IPS-20b (cell line): ENCODE measurements around the gene ABCA8.

Source experiments
- H3K27ac ChIP-seq: one replicate; pipeline ENCODE4 v1.5.1; 2013; ENCODE audit warnings: low read length
- H3K27me3 ChIP-seq: 2 replicates; pipeline ENCODE4 v1.6.1; 2013; ENCODE audit warnings: mild to moderate bottlenecking, low read length, inconsistent platforms; ENCODE audit not compliant: insufficient read depth
- H3K36me3 ChIP-seq: 2 replicates; pipeline ENCODE4 v1.6.1; 2013; ENCODE audit warnings: low read depth, mild to moderate bottlenecking, inconsistent platforms, low read length, moderate library complexity; ENCODE audit not compliant: insufficient read depth
- H3K4me1 ChIP-seq: 2 replicates; pipeline ENCODE4 v1.6.1; 2013; ENCODE audit warnings: mild to moderate bottlenecking, control low read depth, inconsistent platforms, low read length, moderate library complexity; ENCODE audit not compliant: insufficient read depth
- H3K4me3 ChIP-seq: 2 replicates; pipeline ENCODE4 v1.5.1; 2013; ENCODE audit warnings: mild to moderate bottlenecking, low read length, inconsistent platforms
- H3K9ac ChIP-seq: 2 replicates; pipeline ENCODE4 v1.6.1; 2013; ENCODE audit warnings: low read depth, mild to moderate bottlenecking, inconsistent platforms, low read length, moderate library complexity
- H3K9me3 ChIP-seq: 2 replicates; pipeline ENCODE4 v1.6.1; 2013; ENCODE audit warnings: mild to moderate bottlenecking, low read depth, low read length, inconsistent platforms; ENCODE audit not compliant: insufficient read depth

ABCA8 gene

GRCh38 chr17:68937890-68938514 lies 17.2 kb downstream of the ABCA8 start:
- no peaks in the 10 kb centered on the region for H3K36me3 ChIP-seq
- H3K9ac ChIP-seq: no peak overlapping the region
- no peak overlapping the region for H3K27ac ChIP-seq
- H3K4me3 ChIP-seq: no peak overlapping the region
- H3K27me3 ChIP-seq: no peaks in the 10 kb centered on the region
- no peaks in the 10 kb centered on the region for H3K4me1 ChIP-seq
- H3K9me3 ChIP-seq: no peaks in the 10 kb centered on the region

- Histone ChIP-seq H3K9me3 (no peaks in the 10 kb centered on the region), H3K9ac (no peak overlapping the region), H3K4me1 (no peaks in the 10 kb centered on the region), H3K27me3 (no peaks in the 10 kb centered on the region), H3K4me3 (no peak overlapping the region), H3K36me3 (no peaks in the 10 kb centered on the region), H3K27ac (no peak overlapping the region)
Observed at GRCh38 chr17:68927516-68927915, 27.7 kb downstream of the ABCA8 start.

GRCh38 chr17:68924793-68925720 lies 30.1 kb downstream of the ABCA8 start:
- no peak overlapping the region for H3K9ac ChIP-seq
- H3K4me1 ChIP-seq: no peaks in the 10 kb centered on the region
- no peaks in the 10 kb centered on the region for H3K27me3 ChIP-seq
- no peak overlapping the region for H3K4me3 ChIP-seq
- no peaks in the 10 kb centered on the region for H3K9me3 ChIP-seq
- H3K36me3 ChIP-seq: no peaks in the 10 kb centered on the region
- H3K27ac ChIP-seq: no peak overlapping the region

GRCh38 chr17:68910789-68911431 lies 44.3 kb downstream of the ABCA8 start:
- no peaks in the 10 kb centered on the region for H3K27me3 ChIP-seq
- H3K4me1 ChIP-seq: no peaks in the 10 kb centered on the region
- H3K27ac ChIP-seq: no peak overlapping the region
- no peak overlapping the region for H3K9ac ChIP-seq
- no peaks in the 10 kb centered on the region for H3K36me3 ChIP-seq
- H3K4me3 ChIP-seq: no peak overlapping the region
- no peaks in the 10 kb centered on the region; the same call in 1 of the 2 replicates for H3K9me3 ChIP-seq

- no peak overlapping the region for H3K27ac ChIP-seq
- no peak overlapping the region for H3K4me3 ChIP-seq
- no peaks in the 10 kb centered on the region for H3K4me1 ChIP-seq
Observed at GRCh38 chr17:68910251-68910705, 44.9 kb downstream of the ABCA8 start.

GRCh38 chr17:68909066-68909465 lies 46.1 kb downstream of the ABCA8 start:
- Histone ChIP-seq H3K4me1 (no peaks in the 10 kb centered on the region), H3K9me3 (no peaks in the 10 kb centered on the region; the same call in 1 of the 2 replicates), H3K27me3 (no peaks in the 10 kb centered on the region), H3K27ac (no peak overlapping the region), H3K4me3 (no peak overlapping the region), H3K36me3 (no peaks in the 10 kb centered on the region), H3K9ac (no peak overlapping the region)

More at GRCh38 chr17:68910251-68910705, 44.9 kb downstream of the ABCA8 start:
- Histone ChIP-seq H3K9me3 (no peaks in the 10 kb centered on the region; the same call in 1 of the 2 replicates), H3K27me3 (no peaks in the 10 kb centered on the region), H3K9ac (no peak overlapping the region), H3K36me3 (no peaks in the 10 kb centered on the region)

GRCh38 chr17:68908045-68908444 lies 47.1 kb downstream of the ABCA8 start:
- Histone ChIP-seq H3K9me3 (no peaks in the 10 kb centered on the region; the same call in 1 of the 2 replicates), H3K27ac (no peak overlapping the region), H3K9ac (no peak overlapping the region), H3K4me3 (no peak overlapping the region), H3K4me1 (no peaks in the 10 kb centered on the region), H3K36me3 (no peaks in the 10 kb centered on the region), H3K27me3 (no peaks in the 10 kb centered on the region)

GRCh38 chr17:68906638-68907037 lies 48.6 kb downstream of the ABCA8 start:
- Histone ChIP-seq H3K9me3 (no peaks in the 10 kb centered on the region), H3K27me3 (no peaks in the 10 kb centered on the region), H3K4me1 (no peaks in the 10 kb centered on the region), H3K4me3 (no peak overlapping the region), H3K36me3 (no peaks in the 10 kb centered on the region), H3K9ac (no peak overlapping the region), H3K27ac (no peak overlapping the region)

GRCh38 chr17:68903286-68903685 lies 51.9 kb downstream of the ABCA8 start:
- no peaks in the 10 kb centered on the region for H3K4me1 ChIP-seq
- H3K9ac ChIP-seq: no peak overlapping the region
- H3K36me3 ChIP-seq: no peaks in the 10 kb centered on the region
- H3K27ac ChIP-seq: no peak overlapping the region
- no peaks in the 10 kb centered on the region for H3K9me3 ChIP-seq
- no peaks in the 10 kb centered on the region for H3K27me3 ChIP-seq
- H3K4me3 ChIP-seq: no peak overlapping the region

- Histone ChIP-seq H3K9me3 (no peaks in the 10 kb centered on the region), H3K4me3 (no peak overlapping the region), H3K9ac (no peak overlapping the region), H3K4me1 (no peaks in the 10 kb centered on the region), H3K27ac (no peak overlapping the region), H3K36me3 (no peaks in the 10 kb centered on the region), H3K27me3 (no peaks in the 10 kb centered on the region)
Observed at GRCh38 chr17:68897557-68897956, 57.6 kb downstream of the ABCA8 start.

- Histone ChIP-seq H3K27me3 (no peaks in the 10 kb centered on the region), H3K4me3 (no peak overlapping the region), H3K4me1 (no peaks in the 10 kb centered on the region), H3K36me3 (no peaks in the 10 kb centered on the region), H3K9me3 (no peaks in the 10 kb centered on the region), H3K9ac (no peak overlapping the region), H3K27ac (no peak overlapping the region)
Observed at GRCh38 chr17:68892658-68893057, 62.5 kb downstream of the ABCA8 start.
